H54 (cell line): Measurements from ENCODE around the gene UBR4.

Experiments used
- DNase-seq: peaks from one replicate; pipeline ENCODE4 v3.0.0; 2011; ENCODE audit warnings: low spot score, mixed read lengths; ENCODE audit not compliant: insufficient read length
- FAIRE-seq: peaks from 3 replicates; lab custom pipeline; 2011; peaks lifted over from hg19 to GRCh38; lab: Jason Lieb, UNC
- POLR2A ChIP-seq: IDR thresholded peaks from 2 replicates; pipeline ENCODE4 v1.6.1; 2011; ENCODE audit warnings: low read depth, mild to moderate bottlenecking, low read length

UBR4 gene

DNA sequence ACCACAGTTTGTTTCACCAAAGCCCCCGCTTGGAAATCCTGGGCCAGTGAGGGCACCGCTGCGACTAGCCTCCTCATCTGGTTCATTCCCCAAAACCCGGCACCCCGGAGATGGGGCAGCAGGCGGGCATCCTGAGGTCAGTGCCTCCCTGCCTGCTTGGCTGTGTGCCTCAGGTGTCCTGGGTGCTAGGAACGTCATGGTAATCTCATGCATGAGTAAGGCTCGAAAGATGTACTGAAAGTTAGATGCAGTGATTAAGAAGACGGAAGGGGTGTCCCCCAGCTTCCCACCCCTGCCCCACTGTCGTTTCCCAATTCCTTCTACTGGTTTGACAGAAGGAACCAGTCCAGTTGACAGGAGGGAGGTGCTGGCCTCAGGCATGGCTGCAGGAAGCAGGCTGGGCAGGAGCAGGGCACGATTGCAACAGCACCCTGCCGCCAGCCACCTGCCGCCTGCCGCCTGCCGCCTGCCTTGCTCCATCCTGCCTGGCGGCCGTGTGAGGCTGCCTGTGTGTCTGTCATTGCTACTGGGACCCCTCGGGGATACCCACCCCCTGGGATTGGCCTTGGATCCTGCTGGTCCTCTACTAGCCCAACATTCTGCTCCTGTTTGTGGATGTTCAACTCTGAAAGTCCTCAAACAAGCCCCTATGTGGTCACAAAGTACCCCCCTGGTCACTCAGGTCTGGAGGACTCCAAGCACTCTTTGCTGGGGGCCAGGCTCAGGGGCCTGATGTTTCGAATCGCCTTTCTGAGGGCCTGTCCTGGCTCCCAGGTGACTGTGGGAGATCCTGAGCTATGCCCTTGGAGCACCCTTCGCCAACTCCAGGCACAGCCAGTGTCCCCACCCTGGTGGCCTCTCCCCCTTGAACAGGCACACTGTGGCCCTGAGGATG, 180.6 kb downstream of the UBR4 start:
- FAIRE-seq = no peak
- TF ChIP-seq POLR2A = no peak
- DNase-seq = no peak

DNA sequence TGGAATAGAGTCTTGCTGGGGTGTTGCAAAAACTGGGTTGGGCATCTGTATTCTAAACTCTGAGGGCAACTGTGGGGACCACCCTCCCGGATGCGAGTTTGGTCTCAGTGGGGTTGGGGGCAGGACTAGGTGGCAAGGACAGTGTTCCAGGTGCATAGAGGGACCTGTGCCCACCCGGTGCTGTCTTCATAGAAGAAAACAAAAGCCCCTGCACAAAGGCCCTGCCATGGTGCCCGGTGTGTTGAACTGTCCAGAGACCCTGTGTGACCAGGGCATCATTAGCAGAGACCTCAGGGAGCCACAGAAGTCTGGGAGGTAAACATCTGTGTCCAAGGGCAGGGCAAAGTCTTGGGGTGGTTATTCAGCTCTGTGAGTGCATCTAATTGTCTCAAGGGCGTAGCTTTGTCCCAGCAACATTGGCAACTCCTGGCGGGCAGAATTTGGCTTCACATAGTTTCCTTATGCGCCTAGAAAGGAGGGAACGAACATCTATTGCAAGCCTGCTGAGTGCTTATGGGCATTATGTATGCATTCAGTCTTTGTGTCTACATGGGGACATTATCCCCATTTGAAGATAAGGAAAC, 181.4 kb downstream of the UBR4 start:
- TF ChIP-seq POLR2A = no peak
- no peak for DNase-seq
- no peak for FAIRE-seq

- no peak for TF ChIP-seq POLR2A
- DNase-seq = no peak
Observed at GRCh38 chr1:19028110-19028509, 182.0 kb downstream of the UBR4 start.

More at GRCh38 chr1:19028110-19028509, 182.0 kb downstream of the UBR4 start:
- FAIRE-seq = no peak
